ENCODE data around the gene SYNE1.
"Not testable (repeated sequence)": the region's sequence is repeated elsewhere in the genome, so short reads cannot be mapped to it uniquely, and the experiment has no call there.

Gene SYNE1

GRCh38 chr6:152491501-152491900, 145.7 kb downstream of the SYNE1 start:
- DNase-seq (ENCODE audit: low spot score), result not testable (repeated sequence)

- DNase-seq (ENCODE audit: low spot score), result not testable (repeated sequence)
Observed at GRCh38 chr6:152490971-152491378, 146.2 kb downstream of the SYNE1 start.

- DNase-seq (ENCODE audit: low spot score), result no peak
Observed at GRCh38 chr6:152484806-152485205, 152.4 kb downstream of the SYNE1 start.

- no peak for DNase-seq (ENCODE audit: low spot score)
Observed at GRCh38 chr6:152482289-152482688, 154.9 kb downstream of the SYNE1 start.

GRCh38 chr6:152478377-152479010, 158.7 kb downstream of the SYNE1 start:
- DNase-seq (ENCODE audit: low spot score), result no peak

- DNase-seq (ENCODE audit: low spot score), result no peak
Observed at GRCh38 chr6:152474354-152474753, 162.8 kb downstream of the SYNE1 start.

GRCh38 chr6:152472325-152472724, 164.8 kb downstream of the SYNE1 start:
- DNase-seq (ENCODE audit: low spot score), result peak; percentile 15

GRCh38 chr6:152471456-152472265, 165.5 kb downstream of the SYNE1 start:
- DNase-seq (ENCODE audit: low spot score), result peak; percentile 45

GRCh38 chr6:152463164-152463563, 174.0 kb downstream of the SYNE1 start:
- no peak for DNase-seq (ENCODE audit: low spot score)

GRCh38 chr6:152462716-152463115, 174.4 kb downstream of the SYNE1 start:
- no peak for DNase-seq (ENCODE audit: low spot score)

GRCh38 chr6:152461556-152461955, 175.6 kb downstream of the SYNE1 start:
- peak; percentile 17 for DNase-seq (ENCODE audit: low spot score)

- no peak for DNase-seq (ENCODE audit: low spot score)
Observed at GRCh38 chr6:152458648-152459644, 178.2 kb downstream of the SYNE1 start.

GRCh38 chr6:152457949-152458624, 179.1 kb downstream of the SYNE1 start:
- DNase-seq (ENCODE audit: low spot score), result no peak

GRCh38 chr6:152454003-152454402, 183.2 kb downstream of the SYNE1 start:
- no peak for DNase-seq (ENCODE audit: low spot score)

- DNase-seq (ENCODE audit: low spot score), result no peak
Observed at GRCh38 chr6:152453421-152453820, 183.7 kb downstream of the SYNE1 start.

- DNase-seq (ENCODE audit: low spot score), result no peak
Observed at GRCh38 chr6:152452639-152453038, 184.5 kb downstream of the SYNE1 start.

GRCh38 chr6:152450519-152450918, 186.6 kb downstream of the SYNE1 start:
- DNase-seq (ENCODE audit: low spot score), result no peak

GRCh38 chr6:152441902-152442301, 195.3 kb downstream of the SYNE1 start:
- no peak for DNase-seq (ENCODE audit: low spot score)

GRCh38 chr6:152435816-152436215, 201.3 kb downstream of the SYNE1 start:
- no peak for DNase-seq (ENCODE audit: low spot score)

GRCh38 chr6:152432758-152433157, 204.4 kb downstream of the SYNE1 start:
- no peak for DNase-seq (ENCODE audit: low spot score)

GRCh38 chr6:152428126-152428525, 209.0 kb downstream of the SYNE1 start:
- no peak for DNase-seq (ENCODE audit: low spot score)

- no peak for DNase-seq (ENCODE audit: low spot score)
Observed at GRCh38 chr6:152426276-152426675, 210.9 kb downstream of the SYNE1 start.

Measured in GM03348 (cell line).